Tibial artery (tissue), 4 donors: Measurements from ENCODE around the gene RB1.

Experiments
- DNase-seq, 2 donors: peaks; one replicate each; pipeline ENCODE4 v3.0.0-alpha.2; 2019
- H3K27ac ChIP-seq, 2 donors: fragments of 200-600 bp; sonication (generic) in 1 of 2; 1 replicate in 1 of 2; 2 replicates in 1 of 2; pipeline ENCODE4 v1.5.1; 2018 to 2019; ENCODE audit warnings: mild to moderate bottlenecking in 1 of 2
- H3K27me3 ChIP-seq, 2 donors: fragments of 200-600 bp; sonication (generic) in 1 of 2; one replicate each; pipeline versions ENCODE4 v1.5.1 to v1.6.0; 2016 to 2019
- H3K36me3 ChIP-seq, 3 donors: fragments of 200-600 bp; sonication (generic) in 2 of 3; one replicate each; pipeline ENCODE4 v1.5.1; 2016 to 2019; ENCODE audit warnings: mild to moderate bottlenecking in 2 of 3
- H3K4me1 ChIP-seq, 4 donors: fragments of 200-600 bp; sonication (generic) in 2 of 4; 1 replicate in 3 of 4; 2 replicates in 1 of 4; pipeline ENCODE4 v1.5.1; 2016 to 2019
- H3K4me3 ChIP-seq, 2 donors: fragments of 200-600 bp; sonication (generic) in 1 of 2; 1 replicate in 1 of 2; 2 replicates in 1 of 2; pipeline ENCODE4 v1.5.1; 2018 to 2019; ENCODE audit warnings: mild to moderate bottlenecking in 2 of 2
- H3K9me3 ChIP-seq, 3 donors: fragments of 200-600 bp; sonication (generic) in 1 of 3; one replicate each; pipeline ENCODE4 v1.5.1; 2016 to 2019
- intact Hi-C: fragments of 100-400 bp; cut with DNase I; formaldehyde crosslinking; loops from one replicate; pipeline ENCODE4 v1.15.0; 2023; ENCODE audit warnings: low total_unique reads
- TF ChIP-seq, protein P1 (sequence below), 2 experiments: fragments of 200-600 bp in 1 of 2; fragments of 450-650 bp in 1 of 2; IDR thresholded peaks; one replicate each; pipeline ENCODE4 v1.5.1; 2017 to 2019; ENCODE audit warnings: antibody characterized with exemption in 2 of 2, mild to moderate bottlenecking in 1 of 2, moderate library complexity in 1 of 2

RB1 gene

GRCh38 chr13:48405875-48406274, 102.3 kb downstream of the RB1 start:
- Histone ChIP-seq H3K4me1 (peaks cover 0 to 68% (median 21%) of the 10 kb centered on the region in 4 donors), H3K27me3 (no peaks in the 10 kb centered on the region), H3K36me3 (no peaks in the 10 kb centered on the region), H3K4me3 (no peak overlapping the region), H3K9me3 (no peaks in the 10 kb centered on the region), H3K27ac (peak overlapping the region in 1 of 2 donors; percentile 76)
- intact Hi-C loops: no loop called here
- TF ChIP-seq, protein P1, sequence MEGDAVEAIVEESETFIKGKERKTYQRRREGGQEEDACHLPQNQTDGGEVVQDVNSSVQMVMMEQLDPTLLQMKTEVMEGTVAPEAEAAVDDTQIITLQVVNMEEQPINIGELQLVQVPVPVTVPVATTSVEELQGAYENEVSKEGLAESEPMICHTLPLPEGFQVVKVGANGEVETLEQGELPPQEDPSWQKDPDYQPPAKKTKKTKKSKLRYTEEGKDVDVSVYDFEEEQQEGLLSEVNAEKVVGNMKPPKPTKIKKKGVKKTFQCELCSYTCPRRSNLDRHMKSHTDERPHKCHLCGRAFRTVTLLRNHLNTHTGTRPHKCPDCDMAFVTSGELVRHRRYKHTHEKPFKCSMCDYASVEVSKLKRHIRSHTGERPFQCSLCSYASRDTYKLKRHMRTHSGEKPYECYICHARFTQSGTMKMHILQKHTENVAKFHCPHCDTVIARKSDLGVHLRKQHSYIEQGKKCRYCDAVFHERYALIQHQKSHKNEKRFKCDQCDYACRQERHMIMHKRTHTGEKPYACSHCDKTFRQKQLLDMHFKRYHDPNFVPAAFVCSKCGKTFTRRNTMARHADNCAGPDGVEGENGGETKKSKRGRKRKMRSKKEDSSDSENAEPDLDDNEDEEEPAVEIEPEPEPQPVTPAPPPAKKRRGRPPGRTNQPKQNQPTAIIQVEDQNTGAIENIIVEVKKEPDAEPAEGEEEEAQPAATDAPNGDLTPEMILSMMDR (IDR thresholded peaks at IDR 0.05): no peak
- no peak for DNase-seq

- H3K4me3 ChIP-seq: peak overlapping the region; percentile 53 to 55
- DNase-seq: no peak
- intact Hi-C loops: no loop called here
Measured at GRCh38 chr13:48410199-48410598, 106.6 kb downstream of the RB1 start.

DNA sequence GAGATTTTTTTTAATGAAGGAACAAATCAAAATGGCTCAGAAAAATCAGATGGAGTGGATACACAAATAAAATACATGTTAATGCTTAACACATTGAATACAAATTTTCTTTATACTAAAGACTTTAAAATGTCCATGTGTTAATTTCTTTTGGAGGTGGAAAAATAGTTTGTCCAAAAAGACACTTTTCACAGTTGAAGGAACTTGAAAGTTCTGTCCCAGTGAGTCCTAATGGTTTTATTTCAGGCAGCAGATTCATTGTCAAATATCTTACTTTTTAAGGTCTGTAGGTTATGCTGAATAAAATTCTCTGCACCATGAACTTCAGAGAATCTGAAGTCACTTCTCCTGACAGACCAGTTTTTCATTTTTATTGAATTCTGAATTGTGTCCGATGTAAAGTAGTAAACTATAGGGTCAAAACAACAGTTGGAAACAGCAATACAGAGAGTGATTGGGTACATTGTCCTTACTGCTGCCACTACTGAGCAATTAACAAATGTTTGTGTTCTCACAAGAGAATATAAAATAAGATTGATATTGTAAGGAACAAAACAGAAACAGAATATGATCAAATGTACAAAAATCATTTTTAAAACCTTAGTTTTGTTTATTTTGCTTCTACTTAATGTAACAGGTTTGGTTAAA, 107.7 kb downstream of the RB1 start:
- Histone ChIP-seq H3K9me3 (no peaks in the 10 kb centered on the region), H3K27me3 (no peaks in the 10 kb centered on the region), H3K4me3 (peak overlapping the region; percentile 53 to 55), H3K4me1 (peaks cover 0 to 21% (median 8%) of the 10 kb centered on the region in 4 donors), H3K36me3 (no peaks in the 10 kb centered on the region), H3K27ac (peak overlapping the region; percentile 66 to 71)
- TF ChIP-seq, protein P1 (IDR thresholded peaks at IDR 0.05): no peak
- no peak for DNase-seq
- intact Hi-C loops: no loop called here

More at GRCh38 chr13:48410199-48410598, 106.6 kb downstream of the RB1 start:
- Histone ChIP-seq H3K27me3 (no peaks in the 10 kb centered on the region), H3K27ac (peak overlapping the region in 1 of 2 donors; percentile 71), H3K9me3 (no peaks in the 10 kb centered on the region), H3K36me3 (no peaks in the 10 kb centered on the region), H3K4me1 (peaks cover 0 to 29% (median 7%) of the 10 kb centered on the region in 4 donors)
- TF ChIP-seq, protein P1 (IDR thresholded peaks at IDR 0.05): no peak

- Histone ChIP-seq H3K4me1 (peaks cover 0 to 21% (median 7%) of the 10 kb centered on the region in 4 donors), H3K27ac (peak overlapping the region; percentile 66 to 71), H3K36me3 (peaks cover 6% of the 10 kb centered on the region in 3 donors), H3K4me3 (peak overlapping the region; percentile 53 to 55), H3K9me3 (no peaks in the 10 kb centered on the region), H3K27me3 (no peaks in the 10 kb centered on the region)
- intact Hi-C loops: no loop called here
- no peak for DNase-seq
- TF ChIP-seq, protein P1 (IDR thresholded peaks at IDR 0.05): no peak
Measured at GRCh38 chr13:48411841-48412531, 108.4 kb downstream of the RB1 start.

- no peak for DNase-seq
- H3K4me3 ChIP-seq: peak within 1 kb of the TSS; percentile 53 to 55
- H3K27me3 ChIP-seq: no peaks in the 10 kb centered on the region
- H3K4me1 ChIP-seq: peaks cover 0 to 21% (median 7%) of the 10 kb centered on the region in 4 donors
- H3K27ac ChIP-seq: peak within 1 kb of the TSS; percentile 66 to 71
- no peaks in the 10 kb centered on the region for H3K9me3 ChIP-seq
- TF ChIP-seq, protein P1 (IDR thresholded peaks at IDR 0.05): no peak
- intact Hi-C loops: no loop called here
- H3K36me3 ChIP-seq: peaks cover 9 to 11% (median 10%) of the 10 kb centered on the region in 3 donors
Measured at GRCh38 chr13:48412881-48413351, 109.4 kb downstream of the RB1 start, which contains the start of gene LPAR6. Gene LPAR6 (minus strand): TSS chr13:48413113. CDS start chr13:48412423, 690 bp downstream.
